Kidney (tissue), 14 donors: Measurements from ENCODE around the gene PCYOX1L. TPM values are rescaled to one million over a fixed set of nuclear protein-coding genes. Genes with fewer than 3 reads are reported as not detected.

Source experiments
- DNase-seq, 5 donors: peaks; one replicate each; pipeline ENCODE4 v3.0.0-alpha.2; 2013 to 2020
- FAIRE-seq: peaks from 2 replicates; lab custom pipeline; 2012; peaks lifted over from hg19 to GRCh38; lab: Jason Lieb, UNC
- H3K27ac ChIP-seq, 2 donors: one replicate each; pipeline ENCODE4 v1.7.0; 2013; ENCODE audit warnings: low read depth in 2 of 2, low read length in 2 of 2, inconsistent platforms in 1 of 2
- H3K27me3 ChIP-seq: one replicate; pipeline ENCODE4 v1.7.1; 2013; ENCODE audit warnings: low read length, inconsistent platforms; ENCODE audit not compliant: control insufficient read depth, insufficient read depth
- H3K36me3 ChIP-seq, 3 donors: one replicate each; pipeline versions ENCODE4 v1.7.0 to v1.7.1; 2013; ENCODE audit warnings: low read length in 3 of 3, control low read depth in 1 of 3, inconsistent platforms in 1 of 3; ENCODE audit not compliant: insufficient read depth in 3 of 3, control insufficient read depth in 2 of 3
- H3K4me1 ChIP-seq, 3 donors: one replicate each; pipeline versions ENCODE4 v1.7.0 to v1.7.1; 2013; ENCODE audit warnings: low read length in 3 of 3, inconsistent platforms in 1 of 3, low read depth in 1 of 3; ENCODE audit not compliant: control insufficient read depth in 2 of 3, insufficient read depth in 2 of 3
- H3K4me3 ChIP-seq, 3 donors: one replicate each; pipeline versions ENCODE4 v1.7.0 to v1.8.1; 2013; ENCODE audit warnings: low read length in 3 of 3, control low read depth in 1 of 3, inconsistent platforms in 1 of 3
- H3K9ac ChIP-seq, 3 donors: one replicate each; pipeline versions ENCODE4 v1.7.0 to v1.7.1; 2013; ENCODE audit warnings: low read length in 3 of 3, control low read depth in 1 of 3, inconsistent platforms in 1 of 3
- H3K9me3 ChIP-seq, 3 donors: one replicate each; pipeline versions ENCODE4 v1.7.0 to v1.7.1; 2013; ENCODE audit warnings: low read length in 3 of 3, control low read depth in 1 of 3, inconsistent platforms in 1 of 3; ENCODE audit not compliant: control insufficient read depth in 2 of 3, insufficient read depth in 1 of 3
- intact Hi-C: fragments of 100-400 bp; cut with DNase I; formaldehyde crosslinking; loops from one replicate; pipeline ENCODE4 v1.11.1; 2022
- polyA plus RNA-seq: library from polyadenylated mRNA; stranded (reverse); fragments of 350-450 nt; fragmentation: Illumina TruSeq; extraction: RNeasy Lipid Tissue Mini Kit (QIAGEN cat#74804); gene quantifications from one replicate; pipeline ENCODE4 v1.2.3, GENCODE V29; 2014; ENCODE audit warnings: low read depth, low replicate concordance; ENCODE audit not compliant: insufficient read depth
- total RNA-seq: library from RNA; stranded (reverse); fragmentation: NEBNext Ultra II Directional; extraction: Animal tissue kit (Norgen Biotek cat#: 25700); gene quantifications from one replicate; pipeline ENCODE4 v1.2.1, GENCODE V29; 2021
- TF ChIP-seq, protein P1 (sequence below): IDR thresholded peaks from 3 replicates; pipeline ENCODE4 v1.5.1; 2012; ENCODE audit warnings: mild to moderate bottlenecking, moderate library complexity, borderline replicate concordance; ENCODE audit not compliant: insufficient read depth; ENCODE audit errors: extremely low read depth
- donor health status: control.
- donor health status: control.
- donor health status: control.
- donor health status: control.
- donor health status: control.
- donor health status: DM: yes; HTN: yes; CAD: no.
- donor health status: Normal renal cell carcinoma (clear cell type).

Gene PCYOX1L
- total and polyA plus RNA-seq, 2 donors from 2014 or later = 7.2 to 9.0 TPM

DNA sequence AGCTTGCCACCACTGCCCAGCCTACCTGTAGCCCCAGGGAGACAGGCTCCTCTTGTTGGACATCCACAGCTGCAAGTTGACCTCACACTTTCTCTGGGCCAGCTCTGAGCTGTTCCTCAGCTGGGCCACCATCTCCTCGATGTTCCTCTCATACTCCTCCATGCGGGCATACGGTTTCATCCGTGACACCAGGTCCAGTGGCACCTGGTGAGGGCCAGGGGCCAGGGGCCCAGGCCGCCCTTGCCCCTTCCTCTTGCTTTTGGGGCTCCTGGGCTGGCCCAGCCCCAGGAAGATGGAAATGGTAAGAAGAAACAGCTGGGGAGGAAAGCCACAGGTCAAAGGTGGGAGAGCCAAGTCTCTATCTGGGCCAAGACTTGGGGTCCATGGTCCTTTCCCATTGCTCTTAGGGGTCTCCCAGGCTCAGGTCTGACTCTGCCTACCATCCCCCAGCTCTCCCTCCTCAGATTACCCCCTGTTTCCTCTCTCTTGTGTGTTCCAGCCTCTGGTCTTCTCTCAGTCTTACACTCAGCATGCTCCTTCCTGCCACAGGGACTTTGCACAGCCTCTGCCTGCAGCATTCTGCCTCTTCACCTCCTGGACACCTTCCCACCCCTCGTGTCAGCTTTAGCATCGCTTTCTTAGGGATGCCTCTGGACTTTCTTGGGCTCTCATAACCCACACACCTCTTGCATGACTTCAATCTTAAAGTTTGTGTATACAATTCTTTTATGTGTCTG is 19.0 kb downstream of the PCYOX1L start:
- Histone ChIP-seq H3K4me3 (no peak overlapping the region), H3K9ac (no peak overlapping the region), H3K4me1 (peaks cover 0 to 4% (median 3%) of the 10 kb centered on the region in 3 donors), H3K27ac (no peak overlapping the region), H3K9me3 (no peaks in the 10 kb centered on the region), H3K27me3 (no peaks in the 10 kb centered on the region), H3K36me3 (no peaks in the 10 kb centered on the region)
- TF ChIP-seq, protein P1, sequence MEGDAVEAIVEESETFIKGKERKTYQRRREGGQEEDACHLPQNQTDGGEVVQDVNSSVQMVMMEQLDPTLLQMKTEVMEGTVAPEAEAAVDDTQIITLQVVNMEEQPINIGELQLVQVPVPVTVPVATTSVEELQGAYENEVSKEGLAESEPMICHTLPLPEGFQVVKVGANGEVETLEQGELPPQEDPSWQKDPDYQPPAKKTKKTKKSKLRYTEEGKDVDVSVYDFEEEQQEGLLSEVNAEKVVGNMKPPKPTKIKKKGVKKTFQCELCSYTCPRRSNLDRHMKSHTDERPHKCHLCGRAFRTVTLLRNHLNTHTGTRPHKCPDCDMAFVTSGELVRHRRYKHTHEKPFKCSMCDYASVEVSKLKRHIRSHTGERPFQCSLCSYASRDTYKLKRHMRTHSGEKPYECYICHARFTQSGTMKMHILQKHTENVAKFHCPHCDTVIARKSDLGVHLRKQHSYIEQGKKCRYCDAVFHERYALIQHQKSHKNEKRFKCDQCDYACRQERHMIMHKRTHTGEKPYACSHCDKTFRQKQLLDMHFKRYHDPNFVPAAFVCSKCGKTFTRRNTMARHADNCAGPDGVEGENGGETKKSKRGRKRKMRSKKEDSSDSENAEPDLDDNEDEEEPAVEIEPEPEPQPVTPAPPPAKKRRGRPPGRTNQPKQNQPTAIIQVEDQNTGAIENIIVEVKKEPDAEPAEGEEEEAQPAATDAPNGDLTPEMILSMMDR = no peak
- no peak for DNase-seq
- intact Hi-C loops = loop anchor here (10.0 kb wide), 1 partner anchor 58 kb away; no protein-coding TSS in a partner anchor
- no peak for FAIRE-seq

DNA sequence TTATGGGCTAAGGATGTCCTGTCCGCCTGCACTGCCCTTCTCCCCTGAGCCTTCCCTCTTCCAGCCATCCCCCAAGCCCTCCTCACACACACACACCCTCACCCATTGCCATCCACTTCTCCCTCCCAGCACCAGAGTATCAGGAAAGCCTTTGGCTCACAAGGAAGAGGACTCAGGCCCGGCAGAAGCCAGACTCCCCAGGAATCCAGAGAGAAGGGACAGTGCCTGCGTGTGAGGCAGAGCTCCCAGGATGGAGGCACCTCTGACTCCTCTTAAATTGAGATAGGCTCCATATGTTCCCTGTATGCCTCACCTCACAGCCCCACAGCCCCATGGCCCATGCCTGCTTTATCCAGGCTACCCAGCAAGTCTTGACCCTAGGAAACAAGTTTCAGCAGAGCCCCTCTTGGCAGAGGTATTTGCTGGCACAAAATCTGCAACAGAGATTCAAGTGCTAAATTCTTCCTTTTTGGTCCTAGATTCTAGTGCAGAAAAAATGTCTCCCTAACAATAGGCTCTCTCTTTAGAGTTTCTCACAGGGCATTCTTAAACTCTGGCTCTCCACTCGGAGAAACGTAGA is 20.5 kb downstream of the PCYOX1L start:
- no peaks in the 10 kb centered on the region for H3K9me3 ChIP-seq
- no peak for FAIRE-seq
- peak overlapping the region in 1 of 2 donors; percentile 36 for H3K27ac ChIP-seq
- DNase-seq = peak in 1 of 5 donors; percentile 4
- TF ChIP-seq, protein P1 = no peak
- no peaks in the 10 kb centered on the region for H3K36me3 ChIP-seq
- intact Hi-C loops = loop anchor here (10.0 kb wide), 1 partner anchor 56 kb away; no protein-coding TSS in a partner anchor
- no peak overlapping the region for H3K9ac ChIP-seq
- H3K27me3 ChIP-seq = no peaks in the 10 kb centered on the region
- H3K4me3 ChIP-seq = no peak overlapping the region
- H3K4me1 ChIP-seq = peaks cover 0 to 9% (median 9%) of the 10 kb centered on the region in 3 donors

DNA sequence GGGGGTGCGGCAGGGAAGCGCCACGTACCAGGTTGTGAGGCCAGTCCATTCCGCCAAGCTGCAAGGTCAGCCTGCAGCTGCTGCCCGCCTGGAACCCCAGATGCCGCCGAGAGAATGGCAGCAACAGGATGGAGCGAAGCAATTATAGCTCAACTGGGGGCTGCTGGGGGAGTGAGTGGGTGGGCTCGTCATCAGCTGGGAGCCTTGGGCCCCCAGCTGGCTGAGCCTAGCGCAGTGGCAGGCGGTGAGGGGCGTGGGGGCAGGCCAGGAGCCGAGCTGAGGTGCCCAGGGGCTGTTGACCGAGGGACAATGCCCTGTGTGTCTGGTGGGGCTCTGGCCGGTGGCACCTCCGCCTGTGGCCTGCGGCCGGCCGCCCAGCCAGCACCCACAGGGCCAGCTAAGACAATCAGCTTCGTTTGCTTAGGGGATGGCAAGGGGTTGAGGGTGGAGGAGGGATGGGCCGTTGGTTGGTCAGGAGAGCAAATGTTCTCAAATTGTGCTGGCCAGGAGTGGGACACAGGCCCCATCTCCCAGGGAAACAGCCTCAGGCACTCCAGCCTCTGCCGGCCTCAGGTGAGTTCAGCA is 21.4 kb downstream of the PCYOX1L start, which contains the start of gene IL17B:
IL17B (minus strand) TSS at position 116 of the 585 bp plus-strand sequence; CDS start at position 49, 67 bp downstream.
- Histone ChIP-seq H3K4me3 (no peak within 1 kb of the TSS), H3K9ac (no peak within 1 kb of the TSS), H3K27me3 (no peaks in the 10 kb centered on the region), H3K9me3 (no peaks in the 10 kb centered on the region), H3K4me1 (peaks cover 0 to 10% (median 9%) of the 10 kb centered on the region in 3 donors), H3K27ac (peak within 1 kb of the TSS; percentile 34 to 41), H3K36me3 (no peaks in the 10 kb centered on the region)
- TF ChIP-seq, protein P1 = no peak
- DNase-seq = no peak
- FAIRE-seq = no peak
- intact Hi-C loops = loop anchor here (10.0 kb wide), 1 partner anchor 56 kb away; no protein-coding TSS in a partner anchor
